NCI-H748 (cell line): Measurements from ENCODE around the gene TGFB1.
"Not testable (repeated sequence)": the region's sequence is repeated elsewhere in the genome, so short reads cannot be mapped to it uniquely, and the experiment has no call there.

Experiments used
- DNase-seq: peaks from one replicate; lab custom pipeline; 2025; ENCODE audit not compliant: unreplicated experiment; lab: John Stamatoyannopoulos, UW

Gene TGFB1

DNA sequence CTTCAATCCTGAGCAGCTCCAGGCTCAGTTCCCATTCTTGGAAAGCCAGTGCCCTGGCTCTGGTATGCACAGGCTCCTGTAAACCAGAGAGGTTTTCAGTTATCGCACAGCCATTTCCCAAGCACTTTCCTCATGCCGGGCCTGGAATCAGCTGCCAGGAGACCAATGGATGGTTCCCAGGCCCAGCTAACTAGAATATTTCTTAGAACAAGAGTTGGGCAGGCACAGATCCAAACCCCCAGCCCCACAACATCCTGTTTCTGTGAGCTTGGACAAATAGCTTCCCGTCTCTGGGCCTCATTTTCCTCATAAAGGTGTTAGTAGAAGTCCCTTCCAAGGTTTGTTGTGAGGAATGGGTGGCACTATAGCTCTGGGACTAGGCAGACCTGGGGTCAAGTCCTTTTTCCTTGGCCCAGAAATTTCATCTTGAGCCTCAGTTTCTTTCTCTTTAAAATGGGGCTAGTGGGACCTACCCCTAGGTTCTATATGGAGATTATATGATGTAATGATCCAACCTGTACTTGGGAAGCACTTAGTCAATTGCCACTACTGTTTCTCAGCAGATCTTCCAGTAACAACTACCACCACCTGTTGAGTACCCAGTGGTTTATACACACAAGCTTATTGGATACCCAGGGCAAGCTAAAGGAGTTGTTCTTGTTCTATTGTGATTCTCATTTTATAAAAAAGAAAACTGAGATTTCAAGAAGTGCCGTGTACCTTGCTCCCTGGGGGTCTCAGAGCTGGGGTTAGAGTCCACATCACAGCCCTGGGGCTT, 48.8 kb downstream of the TGFB1 start:
- no peak for DNase-seq

GRCh38 chr19:41303954-41304353, 49.8 kb downstream of the TGFB1 start:
- no peak for DNase-seq

GRCh38 chr19:41302624-41303351, 50.9 kb downstream of the TGFB1 start:
- DNase-seq: no peak

DNA sequence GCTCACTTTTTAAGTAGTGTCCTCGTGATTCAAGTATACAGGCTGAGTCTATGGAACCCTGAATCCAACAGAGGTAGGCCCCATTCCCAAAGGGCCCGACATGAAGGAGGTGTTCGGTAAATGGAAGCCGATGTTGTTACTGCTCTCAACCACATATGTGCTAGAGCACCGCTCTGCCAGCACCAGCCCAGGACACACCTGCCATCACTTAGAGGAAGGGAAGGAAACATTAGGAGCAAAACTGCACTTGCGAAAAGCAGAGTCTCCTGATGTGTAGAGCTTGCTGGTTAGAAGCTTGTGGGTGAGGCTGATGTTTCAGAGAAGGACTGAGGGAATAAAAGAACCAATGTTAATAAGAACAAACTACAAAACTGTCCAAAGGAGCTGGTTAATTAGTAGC, 53.2 kb downstream of the TGFB1 start:
- DNase-seq: no peak

GRCh38 chr19:41299755-41300089, 54.0 kb downstream of the TGFB1 start:
- DNase-seq: no peak

DNA sequence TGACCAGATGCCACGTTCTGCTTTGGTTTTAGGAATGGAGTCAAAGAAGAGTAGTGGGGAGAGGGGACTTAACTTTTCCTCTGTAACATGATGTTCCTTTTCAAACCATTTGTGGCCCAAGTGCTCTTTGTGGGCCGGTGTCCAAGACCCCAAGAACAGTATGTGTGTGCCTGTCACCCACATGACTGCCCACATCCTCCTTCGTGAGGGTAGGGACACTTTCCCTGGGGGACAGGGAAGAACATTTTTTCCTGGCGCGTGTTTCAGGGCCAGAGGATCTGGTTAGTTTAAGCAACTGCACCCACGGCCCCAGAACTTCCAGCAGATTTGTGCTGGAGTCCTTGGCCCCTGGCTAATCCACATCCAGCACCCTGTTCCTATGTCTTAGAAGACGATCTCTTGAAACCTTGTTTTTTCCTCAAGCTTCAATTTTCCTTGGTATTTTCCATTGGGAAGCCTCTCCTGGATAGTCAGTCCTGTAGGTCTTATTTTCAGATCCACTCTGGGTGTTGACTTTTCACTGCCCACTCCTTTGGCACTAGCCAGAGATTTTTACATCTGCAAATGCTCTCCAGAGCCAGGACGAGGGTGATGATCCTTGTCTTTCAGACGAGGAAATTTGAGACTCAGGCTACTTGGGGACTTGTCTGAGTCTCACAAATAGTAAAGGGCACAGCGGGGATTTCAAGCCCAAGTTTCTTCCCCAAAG, 54.5 kb downstream of the TGFB1 start:
- DNase-seq: no peak

DNA sequence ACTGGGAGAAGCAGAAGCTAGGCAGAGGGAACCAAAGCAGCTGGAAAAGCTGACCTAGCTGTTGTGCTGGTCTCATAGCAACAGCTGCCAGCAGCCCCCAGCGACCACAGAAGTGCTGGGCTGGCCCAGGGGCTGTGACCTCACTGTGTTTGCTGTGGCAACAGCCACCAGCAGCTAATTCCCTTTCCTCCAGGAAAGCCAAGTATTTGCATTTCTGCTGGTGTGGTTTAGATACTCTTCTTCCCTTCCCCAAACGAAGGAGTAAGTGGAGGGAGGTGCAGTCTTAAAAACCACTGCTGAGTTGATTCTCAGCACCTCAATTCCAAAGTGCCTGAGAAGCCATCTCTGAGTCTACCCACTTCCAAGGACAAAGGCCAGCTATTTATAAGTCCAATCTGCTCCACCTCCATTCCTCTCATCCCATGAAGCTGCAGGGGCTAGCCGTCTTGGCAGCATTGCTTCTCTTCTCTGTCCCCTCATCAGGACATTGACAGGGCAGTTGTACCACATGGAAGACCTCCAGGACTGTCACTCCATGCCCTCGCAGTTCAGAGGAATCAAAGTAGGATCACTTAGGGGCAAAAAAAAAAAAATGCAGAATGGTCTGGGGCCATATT, 55.3 kb downstream of the TGFB1 start:
- DNase-seq: peak; percentile 27

DNA sequence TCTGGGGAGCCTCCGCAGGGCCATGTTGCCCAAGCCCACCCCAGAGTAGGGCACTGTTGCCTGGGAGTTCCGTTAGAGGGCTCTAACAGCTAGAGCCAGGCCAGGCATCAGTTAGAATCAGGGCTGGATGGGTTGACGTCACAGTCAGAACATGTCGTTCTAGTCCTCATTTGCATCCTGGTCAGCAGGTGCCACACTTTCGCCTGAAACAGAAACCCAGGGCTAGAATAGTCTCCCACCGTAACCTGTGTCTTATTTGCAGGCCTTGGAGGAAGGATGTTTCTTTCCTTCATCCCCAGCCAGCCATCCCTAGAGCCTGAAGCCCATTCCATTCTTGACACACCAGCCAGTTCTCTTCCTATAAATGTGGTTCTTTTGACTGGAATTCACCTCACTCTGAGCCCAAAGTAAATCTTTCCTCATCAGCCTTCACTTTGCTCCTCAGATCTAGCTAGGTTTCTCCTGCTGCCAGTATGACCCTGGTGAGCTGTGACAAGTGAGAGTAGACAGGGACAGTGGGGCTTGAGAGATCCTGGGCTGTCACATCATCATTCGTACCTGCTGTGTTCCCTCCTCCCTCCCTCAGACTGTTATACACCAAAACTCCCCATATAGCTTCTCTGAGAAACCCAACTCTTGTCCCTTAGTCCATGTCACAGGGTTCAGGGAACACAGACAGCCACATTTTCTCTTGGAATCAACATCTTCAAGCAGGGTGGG, 55.9 kb downstream of the TGFB1 start:
- DNase-seq: no peak

GRCh38 chr19:41296433-41296871, 57.3 kb downstream of the TGFB1 start:
- DNase-seq: no peak

DNA sequence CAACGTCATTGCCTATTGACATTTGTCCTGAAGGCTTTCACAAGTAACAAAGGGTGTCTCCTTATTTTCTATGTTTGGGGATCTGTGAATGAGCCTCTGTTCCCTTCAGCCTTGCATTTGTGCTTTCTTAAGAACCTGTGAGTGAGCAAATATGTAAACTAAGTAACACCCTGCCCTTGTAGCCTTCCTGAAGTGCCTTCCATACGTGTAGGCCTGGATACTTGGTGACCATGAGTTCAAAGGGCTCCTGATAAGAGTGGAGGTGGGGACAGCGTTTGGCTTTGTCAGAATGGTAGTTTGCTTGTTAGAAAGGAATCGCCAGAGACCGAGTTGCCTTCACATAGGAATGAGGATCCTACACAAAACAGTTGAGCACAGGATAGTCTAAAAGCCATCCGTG, 58.2 kb downstream of the TGFB1 start:
- DNase-seq: no peak

- DNase-seq: no peak
These were observed 59.3 kb downstream of the TGFB1 start for GRCh38 chr19:41294393-41294792.

- not testable (repeated sequence) for DNase-seq
These were observed 63.9 kb downstream of the TGFB1 start for GRCh38 chr19:41289814-41290213.

DNA sequence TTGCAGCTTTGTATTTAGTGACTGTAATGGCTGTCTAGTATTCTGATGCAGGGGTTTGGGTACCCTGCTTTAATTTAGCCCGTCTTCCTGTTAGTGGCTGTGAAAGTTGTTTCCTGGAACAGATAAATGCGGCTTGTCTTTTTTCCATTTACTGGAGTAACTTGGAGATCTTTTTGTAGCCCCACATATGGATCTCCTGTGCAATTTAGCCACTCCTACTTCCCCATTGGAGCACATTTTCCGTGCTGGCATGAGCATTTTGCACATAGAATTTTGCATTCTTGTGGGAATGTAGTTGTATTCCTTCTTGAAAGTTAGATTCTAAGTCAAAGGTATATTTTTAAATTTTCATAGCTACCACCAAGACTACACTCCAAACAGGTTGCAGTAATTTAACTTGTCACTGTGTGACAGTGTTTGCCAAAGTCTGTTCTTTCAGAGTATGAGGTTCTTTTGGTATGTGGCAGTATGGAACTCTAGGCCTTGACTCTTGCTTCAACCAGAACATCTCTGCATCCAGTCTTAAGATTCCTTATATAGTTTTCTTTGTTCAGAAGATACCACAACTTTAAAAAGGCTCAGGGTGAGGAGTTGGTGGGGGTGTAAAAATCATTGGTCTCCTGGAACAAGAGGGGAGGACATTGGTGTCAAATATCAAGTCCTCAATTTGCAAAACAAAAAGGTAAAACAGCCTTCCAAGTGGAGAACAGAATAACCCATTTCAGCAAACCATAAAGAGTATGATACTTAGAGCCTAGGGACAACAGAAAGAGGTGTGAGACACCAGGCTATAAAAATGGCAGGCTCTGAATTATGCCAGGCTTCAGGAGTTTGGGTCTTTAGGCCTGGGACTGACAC, 64.8 kb downstream of the TGFB1 start:
- DNase-seq: no peak
